NCI-H1105 treated with DMSO at 0.1 percent for 48 hours (cell line): Measurements from ENCODE around the gene CKS2.
"Not testable (repeated sequence)": the region's sequence is repeated elsewhere in the genome, so short reads cannot be mapped to it uniquely, and the experiment has no call there.

Experiments used
- DNase-seq: peaks from one replicate; lab custom pipeline; 2025; lab: John Stamatoyannopoulos, UW

Gene CKS2

DNA sequence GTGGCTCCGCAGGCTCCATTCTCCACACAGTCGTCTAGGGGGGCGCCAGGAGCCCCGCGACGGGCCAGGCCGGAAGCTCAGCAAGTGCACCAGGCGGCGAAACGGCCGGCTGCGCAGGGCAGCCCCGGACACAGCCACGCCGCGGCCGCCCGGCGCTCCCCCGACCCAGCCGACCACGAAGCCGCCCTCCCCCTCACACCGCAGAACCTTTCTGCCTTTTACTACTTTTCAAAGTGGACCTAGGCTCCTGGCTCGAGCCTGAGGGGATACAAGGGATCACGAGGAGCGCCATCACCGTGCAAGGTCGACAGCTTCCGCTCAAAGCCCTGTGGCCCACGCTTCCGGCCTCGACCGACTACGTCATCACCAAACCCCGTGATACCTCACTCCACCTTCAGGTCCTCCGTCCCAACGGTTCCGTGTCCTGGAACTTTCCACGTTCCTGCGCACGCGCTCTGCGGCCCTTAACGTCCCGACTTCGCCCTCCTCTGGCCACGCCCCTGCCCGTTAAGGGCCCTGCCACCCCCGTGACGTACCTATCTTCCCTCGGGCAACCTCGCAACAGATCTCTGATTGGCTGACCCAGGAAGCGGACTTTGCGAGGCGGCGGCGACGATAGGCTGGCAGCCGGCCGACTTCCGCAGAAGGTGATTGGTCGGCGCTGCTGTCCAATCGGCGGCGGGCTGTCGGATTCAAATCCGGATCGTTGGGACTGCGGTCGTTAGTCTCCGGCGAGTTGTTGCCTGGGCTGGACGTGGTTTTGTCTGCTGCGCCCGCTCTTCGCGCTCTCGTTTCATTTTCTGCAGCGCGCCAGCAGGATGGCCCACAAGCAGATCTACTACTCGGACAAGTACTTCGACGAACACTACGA is at the start of gene CKS2:
CKS2 (plus strand) TSS at position 721 of the 871 bp plus-strand sequence; CDS start at position 819, 98 bp downstream.
- DNase-seq = peak; percentile 99

GRCh38 chr9:89273528-89274279 is 37.3 kb upstream of the CKS2 start:
- DNase-seq = no peak

- DNase-seq = no peak
Measured at GRCh38 chr9:89274838-89275237, 36.2 kb upstream of the CKS2 start.

DNA sequence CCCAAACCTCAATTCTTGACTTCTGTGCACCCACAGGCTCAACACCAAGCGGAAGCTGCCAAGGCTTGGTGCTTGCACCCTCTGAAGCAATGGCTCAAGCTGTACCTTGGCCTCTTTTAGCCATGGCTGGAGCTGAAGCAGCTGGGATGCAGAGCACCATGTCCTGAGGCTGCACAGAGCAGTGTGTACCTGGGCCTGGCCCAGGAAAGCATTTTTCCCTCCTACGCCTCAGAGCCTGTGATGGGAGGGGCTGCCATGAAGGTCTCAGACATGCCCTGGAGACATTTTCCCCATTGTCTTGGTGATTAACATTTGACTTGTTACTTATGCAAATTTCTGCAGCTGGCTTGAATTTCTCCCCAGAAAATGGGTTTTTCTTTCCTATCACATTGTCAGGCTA is 35.0 kb upstream of the CKS2 start:
- DNase-seq = not testable (repeated sequence)

- DNase-seq = no peak
Measured at GRCh38 chr9:89277043-89277442, 34.0 kb upstream of the CKS2 start.

GRCh38 chr9:89277454-89277853 is 33.5 kb upstream of the CKS2 start:
- no peak for DNase-seq

GRCh38 chr9:89278551-89278950 is 32.4 kb upstream of the CKS2 start:
- no peak for DNase-seq

GRCh38 chr9:89278997-89279739 is 31.8 kb upstream of the CKS2 start:
- peak; percentile 36 for DNase-seq

DNA sequence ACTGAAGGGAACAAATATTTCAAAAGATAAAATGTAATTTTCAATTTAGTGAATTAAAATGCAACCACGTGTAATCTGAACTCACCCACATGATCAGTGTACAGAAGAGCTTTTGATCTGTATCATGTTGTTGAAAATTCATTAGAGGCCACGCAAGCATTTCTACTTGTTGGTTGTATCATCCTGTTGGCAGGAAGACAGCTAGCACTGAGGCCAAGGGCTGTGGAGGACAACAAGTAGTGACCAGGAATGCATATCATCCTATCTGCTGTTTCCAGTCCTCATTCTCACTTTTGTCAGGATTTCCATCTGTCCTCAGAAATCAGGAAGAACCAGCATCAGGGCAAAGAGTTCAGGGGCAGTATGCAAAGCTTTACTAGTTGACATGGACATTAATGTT is 29.9 kb upstream of the CKS2 start:
- DNase-seq = no peak

DNA sequence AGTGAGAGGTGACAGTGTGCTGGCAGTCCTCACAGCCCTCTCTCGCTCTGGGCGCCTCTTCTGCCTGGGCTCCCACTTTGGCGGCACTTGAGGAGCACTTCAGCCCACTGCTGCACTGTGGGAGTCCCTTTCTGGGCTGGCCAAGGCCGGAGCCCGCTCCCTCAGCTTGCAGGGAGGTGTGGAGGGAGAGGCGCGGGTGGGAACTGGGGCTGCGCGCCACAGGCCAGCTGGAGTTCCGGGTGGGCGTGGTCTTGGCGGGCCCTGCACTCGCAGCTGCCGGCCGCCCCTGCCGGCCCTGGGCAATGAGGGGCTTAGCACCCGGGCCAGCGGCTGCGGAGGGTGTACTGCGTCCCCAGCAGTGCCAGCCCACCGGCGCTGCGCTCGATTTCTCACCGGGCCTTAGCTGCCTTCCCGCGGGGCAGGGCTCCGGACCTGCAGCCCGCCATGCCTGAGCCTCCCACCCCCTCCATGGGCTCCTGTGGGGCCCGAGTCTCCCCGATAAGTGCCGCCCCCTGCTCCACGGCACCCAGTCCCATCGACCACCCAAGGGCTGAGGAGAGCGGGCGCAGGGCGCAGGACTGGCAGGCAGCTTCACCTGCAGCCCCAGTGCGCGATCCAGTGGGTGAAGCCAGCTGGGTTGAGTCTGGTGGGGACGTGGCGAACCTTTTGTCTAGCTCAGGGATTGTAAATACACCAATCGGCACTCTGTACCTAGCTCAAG is 28.6 kb upstream of the CKS2 start:
- DNase-seq = peak; percentile 2

DNA sequence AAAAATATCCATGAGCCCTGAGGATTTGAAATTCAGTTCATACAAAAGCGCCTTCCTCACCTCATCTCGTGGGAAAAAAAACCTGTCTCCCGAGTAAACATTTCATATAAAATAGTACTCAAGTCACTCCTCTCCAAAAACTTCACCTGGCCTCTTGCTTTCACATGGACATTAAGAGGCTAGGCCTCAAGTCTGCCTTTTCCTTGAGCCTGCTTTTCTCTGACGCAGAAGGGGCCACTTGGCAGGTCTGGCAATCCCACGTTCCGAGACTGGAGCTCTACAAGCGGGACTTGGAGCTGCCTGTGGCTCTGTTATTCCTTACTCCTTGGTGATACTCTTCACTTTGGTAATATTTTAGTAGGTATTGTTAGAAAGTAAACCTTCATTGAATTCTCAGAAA is 26.9 kb upstream of the CKS2 start:
- no peak for DNase-seq

DNA sequence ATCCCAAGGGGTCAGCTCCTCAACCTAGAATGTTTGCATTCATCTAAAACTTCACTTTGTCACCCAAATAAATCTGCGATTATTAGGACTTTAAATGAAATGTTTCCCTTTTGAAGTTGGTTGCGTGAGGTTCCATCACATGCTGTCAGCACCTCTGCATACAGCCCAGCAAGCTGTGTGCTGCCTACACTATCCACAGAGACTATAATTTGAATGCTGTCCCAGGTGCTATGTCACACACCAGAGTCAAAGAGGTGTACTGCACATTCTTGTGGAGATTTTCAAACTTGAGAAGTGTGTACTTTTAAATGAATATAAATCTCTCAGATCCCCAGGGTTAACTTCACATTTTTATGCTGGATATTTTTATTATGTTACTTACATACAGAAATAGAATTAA is 19.3 kb upstream of the CKS2 start:
- no peak for DNase-seq

DNA sequence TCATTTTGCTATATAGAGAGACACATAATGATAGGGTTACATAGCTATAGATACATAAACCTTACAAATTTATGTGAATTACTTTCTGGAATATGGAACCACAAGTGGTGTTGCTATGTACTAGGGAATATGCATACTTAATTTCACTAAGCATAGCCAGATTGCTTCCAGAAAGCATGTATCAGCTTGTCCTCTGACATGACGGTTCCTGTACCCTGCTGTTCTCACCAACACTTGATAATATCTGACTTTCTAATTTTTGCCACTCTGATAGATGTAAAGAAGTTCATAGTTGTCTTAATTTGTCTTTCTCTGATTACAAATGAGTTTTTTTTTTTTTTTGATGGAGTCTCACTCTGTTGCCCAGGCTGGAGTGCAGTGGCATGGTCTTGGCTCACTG is 18.0 kb upstream of the CKS2 start:
- no peak for DNase-seq

DNA sequence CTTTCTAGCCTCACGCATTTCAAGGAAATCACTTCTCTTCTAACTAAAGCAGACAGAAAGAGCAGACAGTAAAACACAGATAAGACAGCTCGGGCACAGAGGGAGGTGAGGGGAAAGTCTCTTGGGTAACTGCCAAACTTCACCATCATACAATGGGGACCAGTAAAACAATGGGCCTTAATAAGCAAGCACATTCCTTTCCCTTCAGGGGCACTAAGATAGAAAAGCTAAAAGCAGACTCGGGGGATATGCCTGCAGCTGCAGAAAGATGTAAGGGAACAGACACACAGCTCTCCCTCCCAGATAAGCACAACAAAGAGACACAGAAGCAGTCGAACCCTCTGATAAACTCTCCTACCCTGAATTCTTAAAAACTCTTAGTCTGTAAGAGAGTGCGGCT is 15.6 kb upstream of the CKS2 start:
- no peak for DNase-seq

DNA sequence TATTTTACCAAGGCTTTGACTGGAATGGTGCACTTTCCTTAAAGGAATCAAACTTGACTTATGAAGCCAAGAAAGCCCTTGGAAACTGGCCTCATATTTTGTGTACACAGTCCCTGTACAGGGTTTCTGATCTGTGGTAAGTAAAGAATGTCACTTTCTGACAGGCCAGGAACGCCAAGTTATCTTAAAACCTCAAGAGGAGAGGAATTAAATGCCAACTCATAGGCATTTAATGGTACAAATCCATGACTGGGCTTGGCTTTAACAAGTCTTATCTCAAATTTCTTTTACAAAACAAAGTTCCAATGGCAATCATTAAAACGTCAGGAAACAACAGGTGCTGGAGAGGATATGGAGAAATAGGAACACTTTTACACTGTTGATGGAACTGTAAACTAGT is 9.0 kb upstream of the CKS2 start:
- not testable (repeated sequence) for DNase-seq

DNA sequence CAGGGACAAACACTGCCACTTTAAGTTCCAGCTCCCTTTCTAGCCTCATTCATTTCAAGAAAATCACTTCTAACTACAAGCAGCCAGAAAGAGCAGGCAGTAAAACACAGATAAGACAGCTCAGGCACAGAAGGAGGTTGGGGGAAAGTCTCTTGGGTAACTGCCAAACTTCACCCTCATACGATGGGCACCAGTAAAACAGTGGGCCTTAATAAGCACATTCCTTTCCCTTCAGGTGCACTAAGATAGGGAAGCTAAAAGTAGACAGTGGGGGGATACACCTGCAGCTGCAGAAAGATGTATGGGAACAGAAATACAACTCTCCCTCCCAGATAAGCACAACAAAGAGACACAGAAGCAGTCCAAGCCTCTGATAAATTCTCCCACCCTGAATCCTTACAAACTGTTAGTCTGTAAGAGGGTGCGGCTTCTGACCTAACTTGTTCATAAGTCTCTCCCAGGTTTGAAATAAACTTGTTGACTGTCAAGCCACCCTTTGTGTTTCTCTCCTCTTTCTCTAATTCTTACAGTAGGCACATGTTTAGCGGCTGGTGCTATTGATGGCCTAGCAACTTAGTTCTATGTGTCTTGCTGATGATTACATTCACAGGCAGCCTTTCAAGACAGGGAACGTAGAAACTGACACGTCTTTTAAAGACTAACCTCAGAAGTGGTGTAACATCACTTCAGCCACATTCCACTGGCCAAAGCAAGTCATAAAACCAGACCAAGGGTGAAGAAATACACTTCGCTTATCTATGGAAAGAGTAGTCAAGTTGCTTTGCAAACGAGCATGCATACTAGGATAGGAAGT is 6.8 kb upstream of the CKS2 start:
- no peak for DNase-seq

DNA sequence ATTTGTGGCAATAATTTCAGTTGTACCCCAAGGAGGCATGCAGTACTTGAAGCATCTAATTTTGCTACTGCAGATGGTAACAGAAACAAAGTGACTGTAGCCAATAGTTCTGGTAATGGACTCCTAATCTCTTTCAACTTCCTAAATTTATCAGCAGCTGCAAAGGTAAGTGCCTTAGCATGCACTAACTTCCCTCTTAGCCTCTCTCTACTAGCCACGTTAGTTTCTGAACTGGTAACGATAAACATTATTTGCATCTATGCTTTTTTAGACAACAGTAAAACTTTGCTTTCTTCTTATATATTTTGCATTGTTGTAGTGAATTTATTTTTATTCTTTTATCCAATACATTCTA is 6.2 kb upstream of the CKS2 start:
- no peak for DNase-seq

- DNase-seq = no peak
Measured at GRCh38 chr9:89305868-89306267, 5.1 kb upstream of the CKS2 start.

GRCh38 chr9:89309166-89309565 is 1.8 kb upstream of the CKS2 start:
- DNase-seq = no peak

GRCh38 chr9:89309608-89310474 is 1.2 kb upstream of the CKS2 start:
- no peak for DNase-seq
